ENCODE data around the gene NPHP4.

NPHP4 gene

DNA sequence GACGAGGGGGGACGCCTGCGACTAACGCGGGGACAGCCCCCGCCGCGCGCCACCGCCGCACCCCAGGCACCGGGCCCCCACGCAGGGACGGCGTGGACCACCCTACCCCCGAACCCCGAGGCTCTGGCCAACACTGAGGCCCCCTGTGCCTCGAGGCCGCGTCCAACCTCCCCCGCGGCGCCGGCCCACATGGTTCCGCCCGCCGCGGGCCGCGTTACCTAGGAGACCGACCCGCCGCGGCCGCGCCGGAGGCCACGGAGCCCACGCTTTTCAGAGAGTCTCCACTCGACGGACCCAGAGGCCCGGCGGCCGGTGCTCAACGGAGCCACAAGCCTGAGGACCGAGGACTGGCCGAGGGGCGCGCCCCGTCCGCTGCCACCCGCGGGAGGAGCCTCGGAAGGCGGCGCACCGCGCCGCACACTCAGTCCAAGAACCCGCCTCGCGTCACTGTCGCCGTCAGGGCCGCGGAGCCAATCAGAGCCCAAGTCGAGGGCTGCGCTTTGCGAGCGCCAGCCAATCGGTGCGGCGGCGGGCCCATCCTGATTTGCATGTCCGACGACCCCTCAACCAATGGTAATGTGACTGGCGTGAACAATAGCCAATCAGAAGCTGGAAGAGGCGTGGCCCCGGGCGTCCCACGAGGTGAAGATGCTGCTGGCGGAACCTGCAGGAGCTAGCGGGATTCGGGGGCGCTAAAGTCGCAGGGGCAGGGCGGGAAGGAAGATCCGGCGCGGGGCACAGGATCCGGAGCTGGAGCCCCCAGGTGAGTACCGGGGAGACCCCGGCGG lies at the start of gene NPHP4:
TSS of gene NPHP4 (minus strand) at position 400 of the 788 bp plus-strand sequence. CDS start 6,136 bp downstream, outside the sequence.
- no peak for TF ChIP-seq JUND (IDR thresholded peaks at IDR 0.05; ENCODE audit: low read depth)
- DNase-seq (ENCODE audit: low read depth in 1 of 2, low spot score in 1 of 2): peak; percentile 99
- in situ Hi-C loops (cut with HindIII; ENCODE audit: low pct_unique_long_range_greater_than_20kb, low sequenced_read_pairs): no loop called here

DNA sequence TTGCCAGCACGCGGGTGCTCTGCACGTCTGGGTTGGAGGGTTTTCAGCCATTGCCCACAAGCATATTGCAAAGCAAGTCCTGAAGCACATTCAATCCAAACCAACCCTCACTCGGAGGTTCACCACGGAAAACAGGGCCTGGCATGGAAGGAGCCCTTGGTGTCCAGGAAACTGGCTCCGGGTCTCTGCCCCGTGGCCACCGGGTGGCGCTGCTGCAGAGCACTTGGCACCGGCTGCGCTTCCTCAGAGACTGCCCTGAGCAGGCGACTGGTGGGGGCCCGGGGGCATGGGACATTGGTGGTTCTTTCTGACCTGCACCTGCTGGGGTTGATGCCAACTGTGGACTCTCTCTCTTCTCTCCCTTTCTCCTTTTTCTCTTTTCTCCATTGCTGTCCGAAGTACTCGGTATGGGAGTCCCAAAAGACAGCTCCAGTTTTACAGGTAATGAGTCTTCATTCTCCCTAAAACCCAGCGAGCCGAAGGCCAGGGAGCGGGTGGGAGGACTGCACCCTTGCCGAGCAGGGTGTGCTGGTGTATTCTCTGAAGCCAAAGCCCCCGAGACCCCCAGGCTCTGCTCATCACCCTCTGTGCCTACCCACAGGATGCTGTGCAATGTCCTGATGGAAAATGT lies 49.3 kb upstream of the NPHP4 start:
- no peak for TF ChIP-seq JUND (IDR thresholded peaks at IDR 0.05; ENCODE audit: low read depth)
- in situ Hi-C loops (cut with HindIII; ENCODE audit: low pct_unique_long_range_greater_than_20kb, low sequenced_read_pairs): no loop called here
- DNase-seq (ENCODE audit: low read depth in 1 of 2, low spot score in 1 of 2): peak in 1 of 2 experiments; percentile 46

DNA sequence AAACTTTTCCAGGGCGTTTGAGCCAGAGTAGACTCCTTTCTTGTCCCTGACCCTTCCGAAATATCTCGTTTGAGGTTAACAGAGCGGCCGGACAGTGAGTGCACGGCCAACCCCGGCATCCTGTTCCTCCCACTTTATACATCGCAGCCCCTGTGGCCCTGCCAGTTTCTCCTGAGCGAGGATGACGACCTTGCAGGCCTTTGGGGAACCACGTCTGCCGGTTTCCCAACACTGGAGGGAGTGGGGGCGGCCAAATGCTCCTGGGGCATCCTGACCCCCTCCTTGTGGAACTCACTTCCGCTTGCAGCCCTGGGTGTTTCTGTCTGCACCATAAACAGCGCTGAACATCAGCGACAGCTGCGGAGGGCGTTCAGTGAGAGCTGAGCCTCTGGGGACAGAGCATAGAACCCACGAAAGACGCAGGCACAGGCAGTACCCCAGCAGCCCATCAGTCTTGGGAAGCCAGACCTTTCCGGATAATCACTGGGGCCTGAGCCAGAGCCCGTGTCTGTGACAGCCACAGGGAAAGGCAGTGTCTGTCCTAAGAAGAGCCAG lies 48.7 kb upstream of the NPHP4 start:
- TF ChIP-seq JUND (IDR thresholded peaks at IDR 0.05; ENCODE audit: low read depth): no peak
- in situ Hi-C loops (cut with HindIII; ENCODE audit: low pct_unique_long_range_greater_than_20kb, low sequenced_read_pairs): no loop called here

DNA sequence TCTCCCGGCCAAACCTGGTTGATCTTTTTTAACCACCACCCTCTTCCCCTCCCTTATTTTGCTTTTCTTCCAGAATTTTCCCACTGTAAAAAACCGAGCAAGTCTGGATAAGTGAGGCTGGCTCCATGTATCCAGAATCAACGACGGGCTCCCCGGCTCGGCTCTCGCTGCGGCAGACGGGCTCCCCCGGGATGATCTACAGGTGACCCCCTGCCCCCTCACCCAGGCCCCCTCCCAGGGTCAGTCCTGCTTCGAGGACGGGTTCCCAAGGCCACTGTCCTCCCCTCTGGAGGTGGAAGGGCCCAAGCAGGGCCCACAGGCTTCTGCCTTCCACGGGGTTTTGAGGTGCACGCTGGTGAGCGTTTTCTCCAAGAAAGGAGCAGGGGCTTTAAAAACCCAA lies 48.2 kb upstream of the NPHP4 start:
- no peak for TF ChIP-seq JUND (IDR thresholded peaks at IDR 0.05; ENCODE audit: low read depth)
- in situ Hi-C loops (cut with HindIII; ENCODE audit: low pct_unique_long_range_greater_than_20kb, low sequenced_read_pairs): no loop called here

More for the DNA sequence above, 48.7 kb upstream of the NPHP4 start:
- DNase-seq (ENCODE audit: low read depth in 1 of 2, low spot score in 1 of 2): no peak

DNA sequence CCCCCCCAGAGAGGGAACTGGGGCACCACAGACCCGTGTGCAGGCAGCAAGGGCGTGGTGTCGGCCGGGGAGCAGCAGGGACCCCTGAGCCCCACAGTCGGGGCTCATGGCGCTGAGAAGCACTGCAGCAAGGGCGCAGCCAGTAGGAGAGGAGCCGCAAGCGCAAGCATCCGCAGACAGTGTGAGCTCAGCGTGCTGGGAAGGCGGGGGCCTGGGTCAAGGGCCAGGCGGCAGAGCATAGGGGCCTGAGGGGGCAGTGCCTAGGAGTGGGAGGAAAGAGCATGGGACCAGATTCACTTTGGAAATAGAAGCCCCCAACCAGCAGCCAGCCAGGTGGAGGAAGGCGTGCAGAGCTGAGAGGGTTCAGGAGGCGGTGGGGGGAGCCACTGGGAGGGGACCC lies 46.8 kb upstream of the NPHP4 start:
- DNase-seq (ENCODE audit: low read depth in 1 of 2, low spot score in 1 of 2): no peak
- in situ Hi-C loops (cut with HindIII; ENCODE audit: low pct_unique_long_range_greater_than_20kb, low sequenced_read_pairs): no loop called here
- no peak for TF ChIP-seq JUND (IDR thresholded peaks at IDR 0.05; ENCODE audit: low read depth)

More for the DNA sequence above, 48.2 kb upstream of the NPHP4 start:
- no peak for DNase-seq (ENCODE audit: low read depth in 1 of 2, low spot score in 1 of 2)

DNA sequence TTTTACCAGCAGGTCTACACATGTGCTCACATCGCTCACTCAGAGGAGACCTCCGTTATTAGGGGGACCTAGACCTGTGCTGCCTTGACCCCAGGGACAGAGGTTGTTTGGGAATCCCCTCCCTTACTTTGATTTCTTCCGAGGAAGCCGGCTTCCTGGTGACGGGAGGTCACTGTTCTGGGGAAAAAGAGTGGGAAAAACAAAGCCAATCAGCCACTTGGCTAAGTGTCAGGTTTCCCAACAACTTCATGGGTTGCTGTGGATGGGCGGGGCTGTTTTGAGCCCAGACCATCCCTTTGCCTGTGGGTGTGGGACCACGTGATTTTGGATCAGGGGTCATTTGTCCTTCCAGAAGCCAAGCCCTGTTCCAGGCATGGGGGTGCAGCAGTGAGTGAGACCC lies 46.4 kb upstream of the NPHP4 start:
- no peak for TF ChIP-seq JUND (IDR thresholded peaks at IDR 0.05; ENCODE audit: low read depth)
- in situ Hi-C loops (cut with HindIII; ENCODE audit: low pct_unique_long_range_greater_than_20kb, low sequenced_read_pairs): no loop called here
- DNase-seq (ENCODE audit: low read depth in 1 of 2, low spot score in 1 of 2): no peak

DNA sequence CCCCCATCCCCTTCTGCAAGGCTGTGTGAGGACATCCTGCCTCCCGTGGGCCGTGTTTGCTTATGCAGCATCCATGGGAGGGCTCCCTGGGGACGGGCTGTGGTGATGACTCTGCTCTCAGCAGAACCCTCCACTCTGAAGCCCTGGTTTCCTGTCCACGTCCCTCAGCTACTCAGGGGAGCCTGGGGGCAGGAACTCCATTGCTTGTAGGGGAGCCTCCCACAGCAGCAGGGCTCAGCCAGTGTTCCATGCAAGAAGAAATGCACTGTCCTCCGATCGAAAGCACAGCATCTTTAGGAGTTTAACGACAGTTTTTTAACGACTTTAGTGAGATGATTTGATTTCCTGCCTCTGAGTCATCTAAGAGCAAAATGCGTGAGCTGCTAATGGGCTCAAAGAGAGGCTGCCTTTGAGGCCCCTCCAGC lies 45.1 kb upstream of the NPHP4 start:
- no peak for TF ChIP-seq JUND (IDR thresholded peaks at IDR 0.05; ENCODE audit: low read depth)
- no peak for DNase-seq (ENCODE audit: low read depth in 1 of 2, low spot score in 1 of 2)
- in situ Hi-C loops (cut with HindIII; ENCODE audit: low pct_unique_long_range_greater_than_20kb, low sequenced_read_pairs): no loop called here

DNA sequence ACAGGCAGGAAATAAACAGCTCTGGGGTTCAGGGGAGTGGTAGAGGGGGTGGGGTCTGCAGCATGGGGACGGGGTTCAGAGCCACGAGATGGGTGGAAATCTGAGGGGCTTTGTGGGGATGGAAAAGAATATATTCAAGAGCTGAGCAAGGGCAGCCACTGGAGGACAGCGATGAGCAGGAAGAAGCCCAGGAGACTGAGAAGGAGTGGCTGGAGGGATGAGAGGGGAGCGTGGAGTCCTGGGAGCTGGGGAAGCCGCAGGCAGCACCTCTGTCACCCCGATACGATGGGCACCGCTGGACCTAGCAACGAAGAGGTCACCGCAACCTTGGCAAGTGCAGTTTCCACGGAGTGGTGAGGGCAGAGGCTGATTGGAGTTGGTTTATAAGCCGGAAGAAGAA lies 43.5 kb upstream of the NPHP4 start:
- peak in 1 of 2 experiments; percentile 12 for DNase-seq (ENCODE audit: low read depth in 1 of 2, low spot score in 1 of 2)
- in situ Hi-C loops (cut with HindIII; ENCODE audit: low pct_unique_long_range_greater_than_20kb, low sequenced_read_pairs): no loop called here
- no peak for TF ChIP-seq JUND (IDR thresholded peaks at IDR 0.05; ENCODE audit: low read depth)

DNA sequence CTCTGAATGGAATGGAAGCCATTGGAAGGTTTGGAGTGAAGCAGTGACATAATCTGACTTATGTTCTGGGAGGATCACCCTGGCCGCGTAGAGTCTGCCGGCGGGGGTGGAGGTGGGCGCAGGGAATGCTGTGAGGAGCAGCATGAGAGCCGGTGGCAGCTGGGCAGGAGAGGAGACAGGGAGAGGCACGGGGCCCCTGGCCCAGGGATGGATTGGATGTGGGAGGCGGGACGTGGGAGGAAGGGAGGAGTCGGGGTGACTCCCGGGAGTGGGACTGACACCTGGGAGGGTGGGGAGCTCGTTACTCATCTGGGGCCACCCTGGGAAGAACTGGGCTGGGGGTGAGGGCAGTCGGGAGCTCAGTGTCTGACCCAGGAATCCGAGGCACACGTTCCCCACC lies 43.1 kb upstream of the NPHP4 start:
- no peak for DNase-seq (ENCODE audit: low read depth in 1 of 2, low spot score in 1 of 2)
- no peak for TF ChIP-seq JUND (IDR thresholded peaks at IDR 0.05; ENCODE audit: low read depth)
- in situ Hi-C loops (cut with HindIII; ENCODE audit: low pct_unique_long_range_greater_than_20kb, low sequenced_read_pairs): no loop called here

DNA sequence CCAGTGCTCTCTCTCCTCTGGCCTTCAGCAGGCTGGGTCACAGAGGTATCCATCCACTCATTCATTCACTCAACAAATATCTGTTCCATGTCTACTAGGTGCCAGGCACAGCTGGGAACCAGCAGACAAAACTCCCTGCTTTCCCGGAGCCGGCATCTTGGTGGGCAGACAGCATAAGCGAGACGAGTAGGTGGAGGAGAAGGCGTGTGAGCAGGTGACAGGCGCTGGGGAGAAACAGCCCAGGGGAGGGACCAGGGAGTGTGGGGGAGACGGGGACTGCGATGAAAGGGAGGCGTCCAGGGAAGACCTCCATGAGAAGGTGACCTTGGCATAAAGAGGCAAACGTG lies 42.5 kb upstream of the NPHP4 start:
- DNase-seq (ENCODE audit: low read depth in 1 of 2, low spot score in 1 of 2): no peak
- in situ Hi-C loops (cut with HindIII; ENCODE audit: low pct_unique_long_range_greater_than_20kb, low sequenced_read_pairs): no loop called here
- no peak for TF ChIP-seq JUND (IDR thresholded peaks at IDR 0.05; ENCODE audit: low read depth)

DNA sequence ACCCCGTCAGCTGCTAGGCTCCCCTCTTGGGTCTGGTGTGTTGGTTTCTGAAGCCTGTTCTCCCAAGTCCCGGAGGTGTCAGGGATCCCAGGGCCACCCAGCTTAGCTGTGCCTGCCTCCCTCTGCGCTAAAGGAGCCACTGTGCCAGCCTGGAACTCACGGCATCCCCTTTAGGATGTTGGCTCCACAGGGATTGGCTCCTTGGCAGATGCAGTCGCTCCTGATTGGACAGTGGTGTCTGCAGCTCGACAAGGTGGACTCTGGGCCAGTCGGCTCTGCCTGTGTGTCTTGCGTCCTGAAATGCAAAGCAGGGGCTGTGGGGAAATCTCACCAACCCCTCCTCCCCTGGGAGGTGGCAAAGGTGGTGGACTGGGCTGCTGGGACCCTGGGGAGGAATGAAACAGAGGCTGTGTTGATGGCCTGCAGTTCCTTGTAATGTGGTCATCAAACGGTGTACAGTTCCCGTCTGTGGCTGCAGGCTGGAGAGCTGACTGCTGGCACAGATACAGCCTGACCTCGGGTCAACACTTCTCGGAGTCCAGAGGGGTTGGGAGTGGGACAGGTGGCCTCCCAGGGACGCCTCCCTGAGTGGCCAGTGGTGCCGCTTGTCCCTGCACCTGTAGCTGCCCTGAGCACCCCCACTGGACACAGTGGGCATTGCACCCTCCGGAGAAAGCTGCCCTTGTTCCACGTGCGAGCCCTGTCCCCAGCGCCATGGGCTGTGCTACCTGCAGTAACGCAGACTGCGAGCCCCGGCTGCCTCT lies 41.9 kb upstream of the NPHP4 start:
- in situ Hi-C loops (cut with HindIII; ENCODE audit: low pct_unique_long_range_greater_than_20kb, low sequenced_read_pairs): no loop called here
- peak; percentile 51 to 62 for DNase-seq (ENCODE audit: low read depth in 1 of 2, low spot score in 1 of 2)
- no peak for TF ChIP-seq JUND (IDR thresholded peaks at IDR 0.05; ENCODE audit: low read depth)

DNA sequence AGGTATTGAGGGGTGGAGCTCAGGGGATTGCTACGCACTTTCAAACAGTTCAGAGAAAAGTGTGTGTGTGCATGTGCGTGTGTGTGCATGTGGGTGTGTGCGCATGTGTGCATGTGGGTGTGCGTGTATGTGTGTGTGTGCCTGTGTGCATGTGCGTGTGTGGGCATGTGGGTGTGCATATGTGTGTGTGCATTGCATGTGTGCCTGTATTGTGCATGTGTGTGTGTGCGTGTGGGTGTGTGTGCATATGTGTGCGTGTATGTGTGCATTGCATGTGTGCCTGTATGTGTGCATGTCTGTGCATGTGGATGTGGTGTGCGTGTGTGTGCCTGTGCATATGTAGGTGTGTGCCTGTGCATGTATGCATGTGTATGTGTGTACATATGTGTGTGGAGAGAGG lies 40.9 kb upstream of the NPHP4 start:
- DNase-seq (ENCODE audit: low read depth in 1 of 2, low spot score in 1 of 2): no peak
- no peak for TF ChIP-seq JUND (IDR thresholded peaks at IDR 0.05; ENCODE audit: low read depth)
- in situ Hi-C loops (cut with HindIII; ENCODE audit: low pct_unique_long_range_greater_than_20kb, low sequenced_read_pairs): no loop called here

Data from T47D (cell line).